Esophagus squamous epithelium (tissue), 5 donors: ENCODE data around the gene ZFAND3. TPM values are rescaled to one million over a fixed set of nuclear protein-coding genes. Genes with fewer than 3 reads are reported as not detected.

Experiments
- DNase-seq: peaks from one replicate; lab custom pipeline; 2025; lab: John Stamatoyannopoulos, UW
- H3K27ac ChIP-seq, 4 donors: fragments of 200-600 bp; sonication (generic); one replicate each; pipeline ENCODE4 v1.5.1; 2016 to 2019; ENCODE audit warnings: mild to moderate bottlenecking in 1 of 4
- H3K27me3 ChIP-seq, 4 donors: fragments of 200-600 bp; sonication (generic); 1 replicate in 3 of 4; 2 replicates in 1 of 4; pipeline versions ENCODE4 v1.5.1 to v1.6.0; 2017 to 2021; ENCODE audit warnings: antibody characterized with exemption in 1 of 4
- H3K36me3 ChIP-seq, 3 donors: fragments of 200-600 bp; sonication (generic); one replicate each; pipeline ENCODE4 v1.5.1; 2016 to 2019
- H3K4me1 ChIP-seq, 3 donors: fragments of 200-600 bp; sonication (generic); one replicate each; pipeline ENCODE4 v1.5.1; 2017 to 2019
- H3K4me3 ChIP-seq, 4 donors: fragments of 200-600 bp; sonication (generic); 1 replicate in 3 of 4; 2 replicates in 1 of 4; pipeline ENCODE4 v1.5.1; 2016 to 2019; ENCODE audit warnings: mild to moderate bottlenecking in 2 of 4, moderate library complexity in 1 of 4
- H3K9me3 ChIP-seq, 3 donors: fragments of 200-600 bp; sonication (generic); one replicate each; pipeline ENCODE4 v1.5.1; 2016 to 2019
- CTCF ChIP-seq, 6 experiments: fragments of 450-650 bp in 4 of 6; fragments of 200-600 bp in 2 of 6; sonication (generic) in 2 of 6; IDR thresholded peaks; one replicate each; pipeline ENCODE4 v1.5.1; 2016 to 2019; ENCODE audit warnings: antibody characterized with exemption in 6 of 6, mild to moderate bottlenecking in 4 of 6, moderate library complexity in 4 of 6
- POLR2A ChIP-seq, 4 donors: fragments of 450-650 bp; IDR thresholded peaks; one replicate each; pipeline ENCODE4 v1.6.1; 2017; ENCODE audit warnings: antibody characterized with exemption in 4 of 4, mild to moderate bottlenecking in 4 of 4, moderate library complexity in 3 of 4
- WGBS, 2 donors: methylation state at CpG; one replicate each; pipeline ENCODE4 v1.1.5; 2018; 5-methylcytosine and 5-hydroxymethylcytosine counted together
- intact Hi-C: fragments of 100-400 bp; cut with DNase I; formaldehyde crosslinking; loops from one replicate; pipeline ENCODE4 v1.15.0; 2022
- total RNA-seq, 4 donors: library from RNA; depleted of rRNA; stranded (reverse); fragments of >200 nt; gene quantifications; one replicate each; pipeline ENCODE4 v1.1.0, GENCODE V29; 2016
- donor health status: DM: yes; HTN: yes; CAD: no.

ZFAND3 gene
- total RNA-seq, 4 donors from 2014 or later: 15.7 to 23.8 (median 20.9) TPM

GRCh38 chr6:38150021-38150420 is 330.5 kb downstream of the ZFAND3 start:
- Histone ChIP-seq H3K4me1 (peaks cover 0 to 44% (median 8%) of the 10 kb centered on the region in 3 donors), H3K4me3 (no peak overlapping the region), H3K27ac (no peak overlapping the region), H3K9me3 (no peaks in the 10 kb centered on the region), H3K27me3 (no peaks in the 10 kb centered on the region), H3K36me3 (peaks cover 0 to 46% (median 5%) of the 10 kb centered on the region in 3 donors)
- 85 to 92% methylated on average over 3 of the region's 3 CpGs for WGBS, 2 donors
- intact Hi-C loops: no loop called here
- DNase-seq: no peak
- no peak for TF ChIP-seq CTCF (IDR thresholded peaks at IDR 0.05)
- TF ChIP-seq POLR2A (IDR thresholded peaks at IDR 0.05): no peak

GRCh38 chr6:38150681-38151296 is 331.3 kb downstream of the ZFAND3 start:
- H3K9me3 ChIP-seq: no peaks in the 10 kb centered on the region
- intact Hi-C loops: no loop called here
- no peak overlapping the region for H3K4me3 ChIP-seq
- peaks cover 0 to 51% (median 5%) of the 10 kb centered on the region in 3 donors for H3K36me3 ChIP-seq
- TF ChIP-seq POLR2A (IDR thresholded peaks at IDR 0.05) (no peak), CTCF (IDR thresholded peaks at IDR 0.05) (no peak)
- H3K4me1 ChIP-seq: peaks cover 0 to 39% (median 8%) of the 10 kb centered on the region in 3 donors
- no peak for DNase-seq
- 80 to 86% methylated on average over 11 of the region's 11 CpGs for WGBS, 2 donors
- no peak overlapping the region for H3K27ac ChIP-seq
- H3K27me3 ChIP-seq: no peaks in the 10 kb centered on the region

GRCh38 chr6:38151580-38152500 is 332.3 kb downstream of the ZFAND3 start:
- Histone ChIP-seq H3K27ac (no peak overlapping the region), H3K4me3 (no peak overlapping the region), H3K4me1 (peaks cover 0 to 30% (median 8%) of the 10 kb centered on the region in 3 donors), H3K27me3 (no peaks in the 10 kb centered on the region), H3K36me3 (peaks cover 0 to 51% (median 5%) of the 10 kb centered on the region in 3 donors), H3K9me3 (no peaks in the 10 kb centered on the region)
- 96 to 100% methylated on average over 15 to 19 of the region's 22 CpGs for WGBS, 2 donors
- no peak for TF ChIP-seq POLR2A (IDR thresholded peaks at IDR 0.05)
- TF ChIP-seq CTCF (IDR thresholded peaks at IDR 0.05): no peak
- DNase-seq: no peak
- intact Hi-C loops: no loop called here

GRCh38 chr6:38152620-38153019 is 333.1 kb downstream of the ZFAND3 start:
- 79 to 96% methylated on average over 4 to 7 of the region's 8 CpGs for WGBS, 2 donors
- no peak overlapping the region for H3K4me3 ChIP-seq
- no peak overlapping the region for H3K27ac ChIP-seq
- no peak for DNase-seq
- H3K27me3 ChIP-seq: no peaks in the 10 kb centered on the region
- H3K36me3 ChIP-seq: peaks cover 0 to 51% (median 5%) of the 10 kb centered on the region in 3 donors
- TF ChIP-seq POLR2A (IDR thresholded peaks at IDR 0.05): no peak
- H3K4me1 ChIP-seq: peaks cover 0 to 30% (median 8%) of the 10 kb centered on the region in 3 donors
- no peaks in the 10 kb centered on the region for H3K9me3 ChIP-seq
- intact Hi-C loops: no loop called here

- intact Hi-C loops: no loop called here
- H3K9me3 ChIP-seq: no peaks in the 10 kb centered on the region
- H3K4me1 ChIP-seq: peaks cover 0 to 27% (median 8%) of the 10 kb centered on the region in 3 donors
- no peak overlapping the region for H3K27ac ChIP-seq
- no peak for TF ChIP-seq POLR2A (IDR thresholded peaks at IDR 0.05)
- TF ChIP-seq CTCF (IDR thresholded peaks at IDR 0.05): no peak
- no peak overlapping the region for H3K4me3 ChIP-seq
- DNase-seq: no peak
- no peaks in the 10 kb centered on the region for H3K27me3 ChIP-seq
- WGBS, 2 donors: 86 to 96% methylated on average over 9 to 17 of the region's 23 CpGs
- peaks cover 0 to 48% (median 5%) of the 10 kb centered on the region in 3 donors for H3K36me3 ChIP-seq
Measured at GRCh38 chr6:38153076-38153797, 333.7 kb downstream of the ZFAND3 start.
